ENCODE measurements around the gene BHLHE23.

The BHLHE23 gene

DNA sequence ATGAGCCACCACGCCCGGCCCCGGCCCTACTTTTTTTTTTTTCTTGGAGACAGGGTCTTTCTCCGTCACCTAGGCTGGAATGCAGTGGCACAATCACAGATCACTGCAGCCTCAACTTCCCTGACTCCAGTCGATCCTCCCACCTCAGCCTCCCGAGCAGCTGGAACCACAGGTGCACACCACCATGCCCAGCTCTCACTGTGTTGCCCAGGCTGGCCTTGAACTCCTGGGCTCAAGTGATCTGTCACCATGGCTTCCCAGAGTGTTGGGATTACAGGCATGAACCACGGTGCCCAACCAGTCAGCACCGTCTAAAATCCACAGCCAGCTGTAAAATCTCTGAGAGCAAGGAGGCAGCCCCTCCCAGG is 36.8 kb downstream of the BHLHE23 start:
- TF ChIP-seq, protein P1, sequence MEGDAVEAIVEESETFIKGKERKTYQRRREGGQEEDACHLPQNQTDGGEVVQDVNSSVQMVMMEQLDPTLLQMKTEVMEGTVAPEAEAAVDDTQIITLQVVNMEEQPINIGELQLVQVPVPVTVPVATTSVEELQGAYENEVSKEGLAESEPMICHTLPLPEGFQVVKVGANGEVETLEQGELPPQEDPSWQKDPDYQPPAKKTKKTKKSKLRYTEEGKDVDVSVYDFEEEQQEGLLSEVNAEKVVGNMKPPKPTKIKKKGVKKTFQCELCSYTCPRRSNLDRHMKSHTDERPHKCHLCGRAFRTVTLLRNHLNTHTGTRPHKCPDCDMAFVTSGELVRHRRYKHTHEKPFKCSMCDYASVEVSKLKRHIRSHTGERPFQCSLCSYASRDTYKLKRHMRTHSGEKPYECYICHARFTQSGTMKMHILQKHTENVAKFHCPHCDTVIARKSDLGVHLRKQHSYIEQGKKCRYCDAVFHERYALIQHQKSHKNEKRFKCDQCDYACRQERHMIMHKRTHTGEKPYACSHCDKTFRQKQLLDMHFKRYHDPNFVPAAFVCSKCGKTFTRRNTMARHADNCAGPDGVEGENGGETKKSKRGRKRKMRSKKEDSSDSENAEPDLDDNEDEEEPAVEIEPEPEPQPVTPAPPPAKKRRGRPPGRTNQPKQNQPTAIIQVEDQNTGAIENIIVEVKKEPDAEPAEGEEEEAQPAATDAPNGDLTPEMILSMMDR (IDR thresholded peaks at IDR 0.05): no peak
- Histone ChIP-seq H3K27me3 (ENCODE audit: control insufficient read depth, insufficient read depth, low read length) (peaks cover 3% of the 10 kb centered on the region), H3K79me2 (no peaks in the 10 kb centered on the region), H3K4me1 (no peaks in the 10 kb centered on the region), H3K27ac (no peak overlapping the region), H3K9me3 (ENCODE audit: control insufficient read depth, low read length) (no peaks in the 10 kb centered on the region), H3K9ac (no peak overlapping the region), H3K4me2 (ENCODE audit: low read length) (no peak overlapping the region), H3K36me3 (ENCODE audit: control insufficient read depth, insufficient read depth, low read length) (no peaks in the 10 kb centered on the region), H2AFZ (no peak overlapping the region), H3K4me3 (ENCODE audit: low read depth, low read length) (no peak overlapping the region)

DNA sequence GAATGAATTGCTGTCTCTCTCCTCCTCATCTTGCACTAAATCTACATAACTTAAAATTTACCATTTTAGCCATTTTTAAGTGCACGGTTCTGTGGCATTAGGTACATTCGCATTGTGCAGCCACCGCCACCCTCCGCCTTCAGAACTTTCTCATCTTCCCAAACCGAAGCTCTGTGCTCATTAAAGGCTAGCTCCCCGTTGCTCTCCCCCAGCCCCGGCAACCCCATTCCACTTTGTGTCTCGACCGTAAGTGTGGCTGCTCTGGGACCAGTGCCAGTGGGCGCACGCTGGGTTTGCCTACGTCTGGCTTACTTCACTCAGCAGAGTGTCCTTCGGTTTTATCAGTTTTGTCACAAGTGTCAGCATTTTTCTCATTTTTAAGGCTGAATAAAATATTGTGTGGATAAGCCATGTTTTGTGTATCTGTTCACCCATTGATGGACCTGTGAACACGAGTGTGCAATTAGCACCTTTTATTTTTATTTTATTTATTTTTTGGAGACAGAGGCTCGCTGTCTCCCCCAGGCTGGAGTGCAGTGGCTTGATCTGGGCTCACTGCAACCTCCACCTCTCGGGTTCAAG is 37.5 kb downstream of the BHLHE23 start:
- no peak overlapping the region for H3K9ac ChIP-seq
- no peak overlapping the region for H3K4me2 ChIP-seq (ENCODE audit: low read length)
- TF ChIP-seq, protein P1 (IDR thresholded peaks at IDR 0.05): no peak
- H3K4me3 ChIP-seq (ENCODE audit: low read depth, low read length): no peak overlapping the region
- H3K36me3 ChIP-seq (ENCODE audit: control insufficient read depth, insufficient read depth, low read length): no peaks in the 10 kb centered on the region
- no peaks in the 10 kb centered on the region for H3K4me1 ChIP-seq
- no peak overlapping the region for H2AFZ ChIP-seq
- no peaks in the 10 kb centered on the region for H3K9me3 ChIP-seq (ENCODE audit: control insufficient read depth, low read length)
- no peaks in the 10 kb centered on the region for H3K79me2 ChIP-seq
- H3K27ac ChIP-seq: no peak overlapping the region
- peaks cover 3% of the 10 kb centered on the region for H3K27me3 ChIP-seq (ENCODE audit: control insufficient read depth, insufficient read depth, low read length)

DNA sequence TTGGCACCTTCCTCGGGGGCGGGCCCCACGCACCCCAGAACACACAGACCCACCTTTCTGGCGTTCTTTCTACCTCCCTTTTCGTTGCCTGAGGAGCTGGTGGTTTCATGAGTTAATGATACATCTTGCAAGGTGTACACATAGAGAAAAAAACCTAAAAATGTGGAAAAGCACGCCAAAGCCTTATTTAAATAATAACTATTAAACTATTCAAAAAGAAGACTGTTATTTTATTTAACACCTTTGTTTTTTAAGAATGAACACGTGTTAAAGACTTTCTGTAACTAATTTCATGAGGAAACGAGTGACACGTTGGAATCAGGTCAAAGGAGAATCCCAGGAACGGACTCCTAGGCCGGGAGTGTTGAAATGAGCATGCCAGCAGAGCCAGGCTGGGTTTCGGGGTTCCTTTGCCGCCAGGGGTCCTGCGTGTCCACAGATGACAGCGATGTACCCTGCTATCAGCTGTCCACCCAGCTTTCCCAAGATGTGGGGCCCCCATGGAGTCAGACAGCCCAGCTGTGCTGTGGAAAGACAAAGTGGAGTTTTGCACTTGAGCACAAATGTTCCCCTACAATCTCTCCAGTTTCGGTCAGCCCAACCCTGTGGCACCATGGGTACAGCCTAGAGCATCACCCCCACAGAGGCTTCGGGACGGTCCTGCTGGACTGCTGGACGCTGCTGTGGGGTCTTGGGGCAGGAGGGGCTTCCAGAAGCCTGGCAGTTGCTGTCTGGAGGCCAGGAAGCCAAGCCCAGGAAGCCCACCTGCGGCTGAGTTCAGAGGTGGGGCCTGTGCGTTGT is 38.2 kb downstream of the BHLHE23 start:
- H3K36me3 ChIP-seq (ENCODE audit: control insufficient read depth, insufficient read depth, low read length): no peaks in the 10 kb centered on the region
- no peak overlapping the region for H3K4me3 ChIP-seq (ENCODE audit: low read depth, low read length)
- H3K27me3 ChIP-seq (ENCODE audit: control insufficient read depth, insufficient read depth, low read length): peaks cover 3% of the 10 kb centered on the region
- H3K27ac ChIP-seq: no peak overlapping the region
- TF ChIP-seq, protein P1 (IDR thresholded peaks at IDR 0.05): no peak
- H3K4me2 ChIP-seq (ENCODE audit: low read length): no peak overlapping the region
- no peak overlapping the region for H3K9ac ChIP-seq
- H3K9me3 ChIP-seq (ENCODE audit: control insufficient read depth, low read length): no peaks in the 10 kb centered on the region
- no peaks in the 10 kb centered on the region for H3K4me1 ChIP-seq
- no peak overlapping the region for H2AFZ ChIP-seq
- no peaks in the 10 kb centered on the region for H3K79me2 ChIP-seq

DNA sequence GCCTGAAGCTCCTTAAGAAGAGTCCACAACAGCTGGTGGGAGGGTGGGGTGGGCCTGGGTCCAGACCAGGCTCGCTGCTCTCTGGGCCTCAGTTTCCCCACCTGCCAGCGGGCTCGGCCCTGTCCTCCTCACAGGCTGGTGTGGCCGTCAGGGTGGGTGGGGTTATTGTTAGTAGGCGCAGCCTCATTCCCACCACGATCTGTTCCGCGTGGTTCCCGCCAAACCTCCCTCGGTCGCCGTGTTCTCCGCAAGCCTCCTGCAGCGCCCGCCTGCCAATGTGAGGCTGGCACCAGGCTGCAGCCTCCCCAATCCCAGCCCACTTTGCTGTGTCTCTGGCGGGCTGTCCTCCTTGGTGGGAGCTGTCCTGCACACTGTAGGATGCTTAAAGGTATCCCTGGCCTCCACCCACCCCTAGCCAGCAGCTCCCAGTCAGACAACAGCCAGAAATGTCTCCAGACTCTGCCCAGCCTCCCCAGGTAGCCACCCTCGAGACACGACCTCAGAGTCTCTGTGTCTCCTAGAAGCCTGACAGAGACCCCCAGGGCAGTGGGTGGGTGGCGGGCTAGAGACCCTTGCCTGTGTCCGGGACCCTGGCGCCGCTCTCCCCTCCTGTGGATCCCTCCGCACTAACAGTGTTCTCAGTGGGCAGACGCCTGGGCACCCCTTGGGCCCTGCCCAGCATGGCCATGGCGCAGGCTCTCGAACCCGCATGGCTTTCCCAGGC is 39.0 kb downstream of the BHLHE23 start:
- Histone ChIP-seq H3K4me1 (no peaks in the 10 kb centered on the region), H3K4me3 (ENCODE audit: low read depth, low read length) (no peak overlapping the region), H3K4me2 (ENCODE audit: low read length) (no peak overlapping the region), H2AFZ (no peak overlapping the region), H3K9me3 (ENCODE audit: control insufficient read depth, low read length) (no peaks in the 10 kb centered on the region), H3K36me3 (ENCODE audit: control insufficient read depth, insufficient read depth, low read length) (no peaks in the 10 kb centered on the region), H3K79me2 (no peaks in the 10 kb centered on the region), H3K9ac (no peak overlapping the region), H3K27ac (no peak overlapping the region), H3K27me3 (ENCODE audit: control insufficient read depth, insufficient read depth, low read length) (peaks cover 3% of the 10 kb centered on the region)
- TF ChIP-seq, protein P1 (IDR thresholded peaks at IDR 0.05): no peak
